HG03196 (cell line): ENCODE data around the gene MRPL32.
"Not testable (repeated sequence)": the region's sequence is repeated elsewhere in the genome, so short reads cannot be mapped to it uniquely, and the experiment has no call there.

ENCODE experiments used
- ATAC-seq: cut with Tn5 transposase; IDR thresholded peaks from one replicate; pipeline ENCODE4 v1.9.1; 2021; ENCODE audit not compliant: unreplicated experiment

MRPL32 gene

GRCh38 chr7:42931834-42932651 is at the start of gene MRPL32, which contains the start of gene PSMA2:
Gene MRPL32 (plus strand): TSS chr7:42932376. CDS start chr7:42932387, 11 bp downstream.
Gene PSMA2 (minus strand): TSS chr7:42932174. CDS start chr7:42932158, 16 bp downstream.
- ATAC-seq, result peak; percentile 99

DNA sequence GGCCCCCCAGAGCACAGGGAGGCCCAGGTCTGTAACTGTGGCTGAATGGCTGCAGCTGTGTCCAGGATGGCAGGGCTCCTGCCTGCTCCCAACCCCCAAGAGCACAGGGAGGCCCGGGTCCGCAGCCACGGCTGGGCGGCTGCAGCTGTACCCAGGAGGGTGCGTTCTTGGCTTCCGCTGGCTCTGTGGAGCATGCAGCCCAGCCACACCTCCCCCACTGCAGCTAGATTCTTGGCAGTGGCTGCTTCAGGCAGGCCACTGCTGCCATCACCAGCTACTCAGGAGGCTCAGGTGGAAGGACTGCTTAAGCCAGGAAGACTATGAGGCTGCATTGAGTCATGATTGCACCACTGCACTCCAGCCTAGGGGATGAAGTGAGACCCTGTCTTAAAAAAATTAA is 48.2 kb upstream of the MRPL32 start:
- ATAC-seq, result no peak

GRCh38 chr7:42885183-42885582 is 47.0 kb upstream of the MRPL32 start:
- ATAC-seq, result not testable (repeated sequence)

DNA sequence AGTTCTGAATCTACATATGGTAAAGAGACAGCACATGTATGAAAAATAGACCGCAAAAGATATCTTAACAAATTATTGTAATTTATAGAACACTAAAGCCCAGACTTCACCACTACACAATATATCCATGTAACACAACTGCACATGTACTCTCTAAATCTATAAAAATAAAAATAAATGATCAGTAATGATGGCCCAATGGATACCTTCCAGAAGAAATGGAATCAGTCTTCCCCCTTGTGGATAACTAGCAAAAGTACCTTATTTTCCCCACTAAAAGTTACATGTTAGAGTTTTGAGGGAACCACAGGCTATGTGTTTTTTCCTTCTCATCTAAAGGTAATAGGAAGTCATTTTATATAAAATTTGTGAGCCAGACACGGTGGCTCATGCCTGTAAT is 46.0 kb upstream of the MRPL32 start:
- ATAC-seq, result no peak

DNA sequence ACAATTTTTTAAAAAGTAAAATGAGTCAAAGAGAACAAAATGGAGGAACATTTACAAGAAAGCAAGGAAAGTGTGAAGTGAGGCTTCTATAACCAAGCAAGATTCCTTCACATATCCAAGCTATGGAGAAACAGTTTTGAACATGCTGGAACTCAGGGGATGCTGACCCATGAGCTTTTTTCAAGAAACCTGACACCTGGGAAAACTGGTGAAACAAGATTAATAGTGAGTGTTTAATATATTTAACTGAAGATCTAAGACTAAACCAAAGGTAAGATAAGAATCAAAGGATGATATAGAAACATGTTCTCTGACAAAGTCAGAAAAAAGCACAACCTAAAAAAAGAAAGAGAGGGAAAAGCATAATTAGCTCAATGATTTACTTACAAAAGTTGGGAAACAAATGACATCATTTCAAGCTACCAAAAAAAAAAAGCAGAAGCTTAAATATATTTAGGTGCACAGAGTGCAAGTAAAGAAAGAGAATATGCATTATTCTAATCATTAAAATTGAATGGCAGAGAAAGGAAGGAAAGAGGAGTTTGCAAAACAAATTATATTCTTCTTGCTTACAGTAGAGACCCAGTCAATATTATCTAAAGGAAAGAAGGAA is 45.2 kb upstream of the MRPL32 start:
- ATAC-seq, result no peak

- no peak for ATAC-seq
Measured at GRCh38 chr7:42893346-42894240, 38.6 kb upstream of the MRPL32 start.

DNA sequence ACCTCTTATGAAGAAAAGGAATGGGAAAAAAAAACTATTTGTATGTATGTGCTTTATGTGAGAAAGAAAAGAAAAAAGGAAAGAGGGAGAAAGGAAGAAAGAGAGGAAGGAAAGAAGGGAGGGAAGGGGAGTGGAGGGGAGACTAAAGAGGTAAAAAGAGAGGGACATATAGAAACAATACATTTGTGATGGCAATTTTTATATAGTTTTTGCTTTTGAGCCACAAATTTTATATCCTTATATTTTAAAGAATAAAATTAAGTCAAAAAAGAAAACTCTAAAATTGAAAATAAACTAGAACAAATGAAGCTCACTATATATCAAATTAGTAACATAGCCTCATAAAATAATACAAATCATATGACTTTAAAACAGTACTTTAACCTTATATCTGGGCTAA is 31.3 kb upstream of the MRPL32 start:
- no peak for ATAC-seq

- ATAC-seq, result no peak
Measured at GRCh38 chr7:42902331-42902730, 29.8 kb upstream of the MRPL32 start.

GRCh38 chr7:42906181-42906580 is 26.0 kb upstream of the MRPL32 start:
- no peak for ATAC-seq

GRCh38 chr7:42907316-42907715 is 24.9 kb upstream of the MRPL32 start:
- no peak for ATAC-seq

GRCh38 chr7:42910306-42910705 is 21.9 kb upstream of the MRPL32 start:
- no peak for ATAC-seq

DNA sequence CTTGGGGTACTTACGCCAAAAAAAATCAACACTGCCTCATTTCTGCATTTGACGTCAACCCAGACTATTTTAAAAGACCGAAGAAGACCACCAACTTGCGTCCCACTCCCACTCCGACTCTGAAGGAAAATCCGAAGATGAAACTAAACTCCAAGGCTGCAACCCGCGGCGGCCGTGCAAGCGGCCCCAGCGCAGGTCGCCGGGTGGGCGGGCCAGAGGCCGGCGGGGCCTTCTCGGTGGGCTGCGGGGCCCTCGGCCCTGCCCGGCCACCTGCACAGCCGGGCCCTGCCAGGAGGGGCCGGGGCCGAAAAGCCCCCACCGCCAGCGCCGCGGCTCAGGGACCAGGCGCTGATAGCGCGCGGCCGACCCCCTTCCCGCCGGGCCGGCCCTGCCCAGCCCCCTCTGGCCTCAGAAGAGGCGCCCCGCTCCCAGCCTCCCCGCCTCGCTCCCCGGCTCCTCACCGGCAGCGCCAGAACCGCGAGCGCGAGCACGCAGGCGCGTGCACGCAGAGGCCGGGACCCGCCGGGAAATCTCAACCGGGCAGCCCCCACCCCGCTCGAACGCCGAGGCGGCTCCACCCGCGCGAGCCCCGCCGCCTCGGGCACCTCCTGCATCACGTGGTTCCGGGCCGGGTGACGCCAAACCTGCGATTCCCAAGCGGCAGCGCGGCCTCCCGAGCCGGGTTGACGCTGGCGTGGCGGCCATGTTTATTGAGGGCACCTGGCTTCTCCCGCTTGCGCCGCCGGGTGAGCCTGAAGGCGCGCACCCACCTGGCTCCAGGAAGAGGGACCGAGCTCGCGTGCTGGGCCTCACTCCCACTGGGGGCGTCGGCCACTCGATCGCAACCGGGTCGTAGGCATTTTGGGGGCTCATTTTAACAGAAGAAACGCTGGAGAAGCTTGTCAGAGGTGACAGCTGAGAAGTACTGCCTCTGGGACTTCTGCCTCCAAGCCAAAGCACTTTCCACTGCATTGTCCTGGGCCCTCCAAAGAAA is 20.4 kb upstream of the MRPL32 start, which contains the start of gene C7orf25:
C7orf25 (minus strand) TSS at position 617 of the 994 bp plus-strand sequence. CDS start 1,170 bp downstream, outside the sequence.
- peak; percentile 94 for ATAC-seq

DNA sequence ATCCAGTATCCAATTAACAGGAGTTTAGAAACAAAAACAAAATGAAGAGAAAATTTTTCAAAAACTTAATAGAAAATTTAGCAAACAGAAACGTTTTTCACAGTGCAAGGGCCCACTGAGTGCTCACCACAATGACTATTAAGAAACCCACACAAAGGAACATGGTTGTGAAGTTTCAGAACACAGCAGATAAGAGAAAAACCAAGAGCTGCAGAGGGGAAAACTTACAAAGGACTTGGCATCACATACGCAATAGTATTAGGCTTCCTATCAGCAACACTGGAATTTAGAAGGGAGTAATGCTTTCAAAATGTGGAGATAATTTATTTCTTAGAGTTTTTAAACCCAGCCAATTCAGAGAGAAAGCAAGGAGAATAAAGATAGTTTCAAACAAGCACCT is 18.6 kb upstream of the MRPL32 start:
- no peak for ATAC-seq

DNA sequence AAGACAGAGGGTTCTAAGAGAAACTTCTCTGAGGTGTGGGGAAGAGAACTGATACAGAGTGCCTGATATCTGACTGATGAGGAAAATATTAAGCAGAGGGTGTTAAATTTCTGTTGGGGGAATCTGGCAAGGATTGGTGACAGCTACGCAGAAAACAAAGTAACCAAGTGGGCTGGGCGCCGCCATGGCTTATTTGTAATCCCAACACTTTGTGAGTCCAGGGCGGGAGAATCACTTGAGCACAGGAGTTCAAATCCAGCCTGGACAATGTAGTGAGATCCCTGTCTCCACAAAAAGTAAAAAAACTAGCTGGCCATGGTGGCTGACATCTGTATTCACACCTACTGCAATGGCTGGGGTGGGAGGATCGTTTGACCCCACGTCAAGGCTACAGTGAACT is 18.2 kb upstream of the MRPL32 start:
- ATAC-seq, result no peak

- ATAC-seq, result no peak
Measured at GRCh38 chr7:42914421-42915045, 17.6 kb upstream of the MRPL32 start.

GRCh38 chr7:42915356-42915755 is 16.8 kb upstream of the MRPL32 start:
- ATAC-seq, result no peak

DNA sequence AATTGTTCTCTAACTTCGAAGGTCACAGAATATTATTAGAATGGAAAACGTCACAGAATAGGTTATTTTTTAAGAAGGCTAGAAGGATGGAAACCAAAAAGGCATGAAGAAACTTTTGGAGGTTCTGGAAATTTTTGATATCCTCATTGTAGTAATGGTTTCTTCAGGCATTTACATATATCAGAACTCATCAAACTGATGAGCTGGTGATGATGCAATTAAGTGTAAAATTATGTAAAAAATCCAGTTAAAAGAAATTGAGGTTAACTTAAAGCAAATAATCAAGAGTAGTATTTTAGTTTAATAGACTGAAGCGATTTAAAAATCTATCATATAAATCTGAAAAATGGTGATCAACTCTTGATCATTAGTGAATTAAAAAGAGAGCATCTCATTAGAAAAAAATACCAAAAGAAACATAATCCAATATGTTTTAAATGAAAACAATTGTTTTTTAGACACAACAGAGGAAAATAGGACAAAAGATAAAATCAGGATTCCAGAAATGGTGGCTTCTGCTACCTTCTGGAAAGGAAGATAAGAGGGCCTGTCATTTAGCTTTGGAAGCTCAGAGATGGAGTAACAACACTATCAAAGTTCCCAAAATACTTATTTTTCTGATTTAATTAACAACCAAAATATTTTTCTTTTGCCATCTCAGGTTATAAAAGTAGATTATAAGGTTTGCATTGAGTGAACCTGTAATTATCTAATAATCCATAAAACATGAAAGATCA is 10.0 kb upstream of the MRPL32 start:
- no peak for ATAC-seq

GRCh38 chr7:42924223-42924838 is 7.8 kb upstream of the MRPL32 start:
- no peak for ATAC-seq
